Nephron (organoid): ENCODE results near the gene ABHD1.

Source experiments
- H3K27ac Mint-ChIP-seq, 3 experiments: 2 replicates each; pipeline ENCODE4 v1.8.0; 2020; ENCODE audit warnings: mixed read lengths in 3 of 3, mild to moderate bottlenecking in 2 of 3, moderate library complexity in 1 of 3
- H3K27me3 Mint-ChIP-seq: 2 replicates; pipeline ENCODE4 v1.8.0; 2021; ENCODE audit warnings: low read depth, mild to moderate bottlenecking, moderate library complexity, mixed read lengths
- H3K36me3 Mint-ChIP-seq: 2 replicates; pipeline ENCODE4 v1.8.0; 2020; ENCODE audit warnings: low read depth, mixed read lengths
- H3K4me1 Mint-ChIP-seq: 2 replicates; pipeline ENCODE4 v1.8.0; 2020; ENCODE audit warnings: mixed read lengths
- H3K4me3 Mint-ChIP-seq, 3 experiments: 2 replicates each; pipeline ENCODE4 v1.8.0; 2020; ENCODE audit warnings: mild to moderate bottlenecking in 3 of 3, mixed read lengths in 3 of 3, moderate library complexity in 2 of 3
- H3K9me3 Mint-ChIP-seq: 2 replicates; pipeline ENCODE4 v1.8.0; 2020; ENCODE audit warnings: mixed read lengths
- CTCF ChIP-seq, 3 experiments: fragments of 200-600 bp; sonication (generic); IDR thresholded peaks; one replicate each; pipeline ENCODE4 v1.5.0; 2021; ENCODE audit warnings: antibody characterized with exemption in 3 of 3; ENCODE audit not compliant: unreplicated experiment in 3 of 3

The ABHD1 gene

DNA sequence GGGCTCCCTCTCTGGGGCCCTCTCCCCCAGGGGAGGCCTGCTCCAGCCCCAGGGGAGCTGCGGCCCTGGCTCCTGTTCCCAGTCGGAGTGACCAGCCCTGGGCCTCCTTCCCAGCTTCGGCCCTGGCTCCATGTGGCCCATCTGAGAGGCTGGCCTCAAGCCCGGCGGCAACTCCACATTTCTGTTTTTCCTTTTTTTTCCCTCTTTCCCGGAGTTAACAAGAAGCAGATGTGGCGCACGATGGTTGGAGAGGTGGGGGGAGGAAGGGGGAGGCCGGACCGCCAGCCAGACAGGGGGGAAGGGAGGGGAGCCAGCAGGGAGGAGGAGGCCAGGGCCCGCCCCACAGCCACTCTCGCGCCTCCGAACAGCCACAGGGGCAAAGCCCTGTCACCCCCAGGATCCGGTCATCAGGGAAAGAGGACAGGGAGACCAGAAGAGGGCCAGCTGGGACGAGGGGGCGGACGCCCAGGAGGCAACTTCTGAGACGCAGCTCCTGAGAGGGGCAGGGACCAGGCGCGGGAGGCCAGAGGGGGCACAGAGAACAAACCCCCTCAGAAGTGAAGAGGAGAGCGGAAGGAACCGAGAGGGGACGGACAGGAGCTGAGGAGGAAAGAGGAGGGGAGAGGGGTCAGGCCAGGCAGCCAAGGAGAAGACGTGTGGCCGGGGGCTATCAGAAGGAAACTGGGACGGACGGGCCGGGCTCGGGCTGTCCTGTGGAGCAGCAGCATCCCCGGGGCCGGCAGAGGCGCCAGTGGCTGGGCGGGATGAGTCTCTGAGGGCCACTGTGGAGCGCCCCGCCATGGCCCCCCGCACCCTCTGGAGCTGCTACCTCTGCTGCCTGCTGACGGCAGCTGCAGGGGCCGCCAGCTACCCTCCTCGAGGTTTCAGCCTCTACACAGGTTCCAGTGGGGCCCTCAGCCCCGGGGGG, 45.1 kb upstream of the ABHD1 start, which contains the start of gene EMILIN1:
Gene EMILIN1 (plus strand): TSS at position 349 of the 928 bp plus-strand sequence. CDS start 451 bp downstream, at position 800.
- H3K9me3 Mint-ChIP-seq, result no peaks in the 10 kb centered on the region
- peaks cover 3% of the 10 kb centered on the region for H3K27me3 Mint-ChIP-seq
- peaks cover 7% of the 10 kb centered on the region for H3K36me3 Mint-ChIP-seq
- TF ChIP-seq CTCF (IDR thresholded peaks at IDR 0.05; ENCODE audit: unreplicated experiment in 3 of 3), result no peak
- peak within 1 kb of the TSS; percentile 91 to 99 (median 98) for H3K27ac Mint-ChIP-seq
- H3K4me3 Mint-ChIP-seq, result peak within 1 kb of the TSS; percentile 85 to 95 (median 93)
- peaks cover 70% of the 10 kb centered on the region for H3K4me1 Mint-ChIP-seq

GRCh38 chr2:27079233-27080139, 44.1 kb upstream of the ABHD1 start:
- H3K4me3 Mint-ChIP-seq, result peak overlapping the region; percentile 85 to 95 (median 93)
- H3K36me3 Mint-ChIP-seq, result peaks cover 7% of the 10 kb centered on the region
- no peaks in the 10 kb centered on the region for H3K9me3 Mint-ChIP-seq
- H3K27me3 Mint-ChIP-seq, result peaks cover 3% of the 10 kb centered on the region
- H3K4me1 Mint-ChIP-seq, result peaks cover 72% of the 10 kb centered on the region
- no peak for TF ChIP-seq CTCF (IDR thresholded peaks at IDR 0.05; ENCODE audit: unreplicated experiment in 3 of 3)
- H3K27ac Mint-ChIP-seq, result peak overlapping the region; percentile 82 to 93 (median 92)

- peaks cover 3% of the 10 kb centered on the region for H3K27me3 Mint-ChIP-seq
- H3K4me1 Mint-ChIP-seq, result peaks cover 72% of the 10 kb centered on the region
Measured at GRCh38 chr2:27080140-27080469, 43.5 kb upstream of the ABHD1 start.

DNA sequence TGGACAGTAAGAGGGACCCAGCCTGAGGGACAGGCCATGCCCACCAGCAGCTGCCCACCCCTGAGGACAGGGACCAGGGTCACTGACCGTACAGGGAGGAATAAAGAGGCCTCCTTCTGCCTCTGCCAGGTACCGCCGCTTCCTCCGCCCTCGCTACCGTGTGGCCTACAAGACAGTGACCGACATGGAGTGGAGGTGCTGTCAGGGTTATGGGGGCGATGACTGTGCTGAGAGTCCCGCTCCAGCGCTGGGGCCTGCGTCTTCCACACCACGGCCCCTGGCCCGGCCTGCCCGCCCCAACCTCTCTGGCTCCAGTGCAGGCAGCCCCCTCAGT, 43.0 kb upstream of the ABHD1 start:
- Mint-ChIP-seq H3K27me3 (peaks cover 3% of the 10 kb centered on the region), H3K27ac (peak overlapping the region; percentile 92 to 93 (median 93)), H3K9me3 (no peaks in the 10 kb centered on the region), H3K36me3 (peaks cover 7% of the 10 kb centered on the region), H3K4me3 (peak overlapping the region; percentile 85 to 95 (median 93)), H3K4me1 (peaks cover 72% of the 10 kb centered on the region)
- TF ChIP-seq CTCF (IDR thresholded peaks at IDR 0.05; ENCODE audit: unreplicated experiment in 3 of 3), result no peak

More at GRCh38 chr2:27080140-27080469, 43.5 kb upstream of the ABHD1 start:
- TF ChIP-seq CTCF (IDR thresholded peaks at IDR 0.05; ENCODE audit: unreplicated experiment in 3 of 3), result no peak
- Mint-ChIP-seq H3K27ac (peak overlapping the region; percentile 82 to 93 (median 92)), H3K36me3 (peaks cover 7% of the 10 kb centered on the region), H3K9me3 (no peaks in the 10 kb centered on the region), H3K4me3 (peak overlapping the region; percentile 85 to 95 (median 93))

DNA sequence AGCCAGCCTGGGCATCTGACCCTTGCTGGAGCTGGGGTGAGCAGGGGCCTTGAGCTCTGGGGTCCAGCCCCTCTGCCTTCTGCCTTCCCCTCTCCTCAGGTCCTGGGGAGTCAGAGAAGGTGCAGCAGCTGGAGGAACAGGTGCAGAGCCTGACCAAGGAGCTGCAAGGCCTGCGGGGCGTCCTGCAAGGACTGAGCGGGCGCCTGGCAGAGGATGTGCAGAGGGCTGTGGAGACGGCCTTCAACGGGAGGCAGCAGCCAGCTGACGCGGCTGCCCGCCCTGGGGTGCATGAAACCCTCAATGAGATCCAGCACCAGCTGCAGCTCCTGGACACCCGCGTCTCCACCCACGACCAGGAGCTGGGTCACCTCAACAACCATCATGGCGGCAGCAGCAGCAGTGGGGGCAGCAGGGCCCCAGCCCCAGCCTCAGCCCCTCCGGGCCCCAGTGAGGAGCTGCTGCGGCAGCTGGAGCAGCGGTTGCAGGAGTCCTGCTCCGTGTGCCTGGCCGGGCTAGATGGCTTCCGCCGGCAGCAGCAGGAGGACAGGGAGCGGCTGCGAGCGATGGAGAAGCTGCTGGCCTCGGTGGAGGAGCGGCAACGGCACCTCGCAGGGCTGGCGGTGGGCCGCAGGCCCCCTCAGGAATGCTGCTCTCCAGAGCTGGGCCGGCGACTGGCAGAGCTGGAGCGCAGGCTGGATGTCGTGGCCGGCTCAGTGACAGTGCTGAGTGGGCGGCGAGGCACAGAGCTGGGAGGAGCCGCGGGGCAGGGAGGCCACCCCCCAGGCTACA, 41.4 kb upstream of the ABHD1 start:
- Mint-ChIP-seq H3K4me3 (no peak overlapping the region), H3K4me1 (peaks cover 61% of the 10 kb centered on the region), H3K9me3 (no peaks in the 10 kb centered on the region), H3K27ac (no peak overlapping the region), H3K27me3 (peaks cover 7% of the 10 kb centered on the region), H3K36me3 (peaks cover 7% of the 10 kb centered on the region)
- no peak for TF ChIP-seq CTCF (IDR thresholded peaks at IDR 0.05; ENCODE audit: unreplicated experiment in 3 of 3)
